SW480 (cell line): ENCODE results near the gene CD248.

ENCODE experiments used
- DNase-seq: peaks from one replicate; pipeline ENCODE4 v3.0.0-alpha.2; 2016; ENCODE audit warnings: low spot score

Gene CD248

DNA sequence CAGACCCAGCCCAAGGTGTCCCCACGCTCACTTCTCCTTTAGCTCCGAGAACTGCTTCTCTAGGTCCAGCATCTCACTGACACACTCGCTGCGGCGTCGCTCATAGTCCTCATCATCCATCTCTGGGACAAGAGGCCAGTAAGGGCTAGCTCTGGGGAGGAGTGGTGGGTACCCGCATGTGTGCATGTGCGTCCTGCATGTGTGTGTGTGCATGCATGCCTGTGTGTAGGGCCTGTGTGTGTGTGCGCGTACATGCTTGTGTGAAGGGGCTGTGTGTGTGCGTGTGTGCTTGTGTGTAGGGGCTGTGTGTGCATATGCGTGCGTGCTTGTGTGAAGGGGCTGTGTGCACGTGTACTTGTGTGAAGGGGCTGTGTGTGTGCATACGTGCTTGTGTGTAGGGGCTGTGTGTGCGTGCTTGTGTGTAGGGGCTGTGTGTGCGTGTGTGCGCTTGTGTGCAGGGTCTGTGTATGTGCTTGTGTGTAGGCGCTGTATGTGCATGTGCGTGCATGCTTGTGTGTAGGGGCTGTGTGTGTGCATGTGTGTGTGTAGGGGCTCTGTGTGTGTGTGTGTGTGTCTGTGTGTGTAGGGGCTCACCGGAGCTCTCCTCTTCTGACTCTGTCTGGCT, 24.8 kb upstream of the CD248 start:
- no peak for DNase-seq

DNA sequence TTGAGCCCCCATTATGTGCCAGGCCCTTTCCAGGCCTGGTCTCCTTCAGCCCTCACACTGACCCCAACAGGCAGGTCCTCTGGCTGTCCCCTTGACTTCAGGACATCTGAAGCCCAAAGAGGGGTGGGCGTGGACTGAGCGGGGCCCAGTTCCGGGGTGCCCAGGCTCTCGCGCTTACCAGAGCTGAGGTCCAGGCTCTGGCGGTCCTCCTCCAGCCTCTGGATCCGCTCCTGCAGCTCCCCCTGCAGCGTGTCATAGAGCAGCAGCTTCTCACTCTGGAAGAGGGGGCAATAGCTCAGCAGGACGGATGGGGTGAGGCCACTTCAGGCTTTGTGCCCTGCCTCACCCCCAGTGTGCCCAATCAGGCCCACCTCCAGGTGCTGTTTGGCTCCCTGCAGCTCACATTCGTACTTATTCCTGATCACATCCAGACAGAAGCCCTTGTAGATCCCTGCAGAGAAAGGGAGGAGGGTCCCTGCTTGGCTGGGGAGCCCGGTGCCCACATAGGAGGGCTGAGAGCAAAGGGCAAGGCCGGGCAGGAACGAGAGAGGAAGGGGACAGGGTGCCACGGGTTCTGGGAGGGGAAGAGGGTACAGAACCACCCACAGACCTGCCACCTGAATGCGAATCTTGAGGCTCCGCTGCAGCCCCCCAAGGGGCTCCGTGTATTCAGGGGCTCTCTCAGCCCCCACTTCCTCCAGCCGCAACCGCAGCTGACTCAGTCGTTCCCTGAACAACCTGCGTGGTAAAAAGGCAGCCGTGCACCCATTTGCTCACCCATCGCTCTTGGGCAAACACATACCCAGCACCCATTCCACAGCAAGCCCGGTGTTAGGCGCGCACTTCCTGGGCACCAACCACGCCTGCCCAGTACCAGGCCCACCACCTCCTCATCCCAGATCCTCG, 24.0 kb upstream of the CD248 start:
- no peak for DNase-seq

DNA sequence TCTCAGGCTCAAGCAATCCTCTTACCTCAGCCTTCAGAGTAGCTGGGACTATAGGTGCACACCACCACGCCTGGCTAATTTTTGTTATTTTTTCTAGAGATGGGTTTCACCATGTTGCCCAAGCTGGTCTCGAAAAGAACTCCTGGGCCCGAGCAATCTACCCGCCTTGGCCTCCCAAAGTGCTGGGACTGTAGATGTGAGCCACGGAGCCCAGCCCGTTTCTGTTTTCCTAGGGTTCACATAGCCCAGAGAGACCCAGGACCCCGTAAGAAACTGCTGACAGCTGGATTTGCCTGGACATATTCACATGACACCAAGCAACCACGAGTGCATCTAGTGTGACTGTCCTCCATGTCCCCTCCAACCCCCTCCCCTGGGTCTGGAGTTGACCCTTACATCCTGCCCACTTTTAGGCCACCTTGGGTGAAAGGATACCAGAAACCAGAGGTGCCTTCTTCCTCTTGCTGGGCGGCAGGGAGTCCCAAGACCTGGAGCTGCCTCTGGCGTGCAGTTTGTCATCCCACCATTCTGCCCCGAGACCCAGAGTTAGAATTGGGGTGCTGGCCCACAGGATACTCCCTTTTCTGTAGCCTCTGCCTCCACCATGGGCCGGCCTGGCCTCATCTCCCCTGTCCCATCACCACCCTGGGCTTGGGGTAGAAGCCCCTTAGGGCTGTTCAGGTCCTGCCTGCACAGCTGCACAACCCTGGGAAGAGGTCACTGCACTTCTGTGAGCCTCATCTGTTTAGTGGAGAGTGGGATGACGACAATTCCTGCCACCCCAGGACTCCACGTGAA, 23.0 kb upstream of the CD248 start:
- no peak for DNase-seq

- no peak for DNase-seq
Observed at GRCh38 chr11:66339162-66339675, 22.4 kb upstream of the CD248 start.

GRCh38 chr11:66338276-66339161, 21.7 kb upstream of the CD248 start:
- no peak for DNase-seq

DNA sequence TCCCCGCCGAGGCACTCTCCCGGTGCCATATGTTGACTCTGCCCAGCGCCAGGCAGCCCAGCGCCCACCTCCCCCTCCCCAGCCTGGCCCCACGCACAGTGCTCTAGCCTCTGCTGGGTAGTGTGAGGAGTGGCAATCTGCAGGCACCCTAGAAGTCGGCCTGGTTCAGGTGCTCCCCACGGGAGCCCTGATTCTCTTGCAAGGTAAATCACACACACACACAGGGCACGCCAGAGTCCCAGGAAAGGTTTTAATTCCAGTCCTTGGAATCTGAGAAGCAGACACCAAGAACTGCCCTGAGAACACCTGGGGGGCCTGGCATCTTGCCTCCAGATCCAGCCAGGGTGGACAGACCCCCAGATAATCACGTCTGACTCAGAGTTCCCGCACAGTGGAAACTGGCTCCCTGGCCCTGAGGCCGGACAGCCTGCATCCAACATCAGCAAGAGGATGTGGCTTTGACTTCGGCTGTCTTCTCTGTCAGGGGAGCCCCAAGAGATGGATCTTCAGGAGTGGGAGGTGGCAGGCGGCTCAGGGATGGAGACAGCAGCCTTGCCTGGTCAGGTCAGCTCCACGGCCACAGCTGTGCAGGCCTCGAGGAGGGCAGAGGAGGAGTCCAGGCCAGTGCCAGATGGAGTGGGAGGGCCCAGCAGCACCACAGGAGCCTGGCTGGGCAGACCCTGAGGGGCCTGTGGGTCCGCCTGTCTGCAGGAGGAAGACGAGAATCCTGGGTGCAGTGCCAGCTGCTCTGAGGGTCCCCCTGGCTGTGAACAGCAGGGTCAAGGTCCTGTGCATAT, 20.5 kb upstream of the CD248 start:
- DNase-seq = no peak

DNA sequence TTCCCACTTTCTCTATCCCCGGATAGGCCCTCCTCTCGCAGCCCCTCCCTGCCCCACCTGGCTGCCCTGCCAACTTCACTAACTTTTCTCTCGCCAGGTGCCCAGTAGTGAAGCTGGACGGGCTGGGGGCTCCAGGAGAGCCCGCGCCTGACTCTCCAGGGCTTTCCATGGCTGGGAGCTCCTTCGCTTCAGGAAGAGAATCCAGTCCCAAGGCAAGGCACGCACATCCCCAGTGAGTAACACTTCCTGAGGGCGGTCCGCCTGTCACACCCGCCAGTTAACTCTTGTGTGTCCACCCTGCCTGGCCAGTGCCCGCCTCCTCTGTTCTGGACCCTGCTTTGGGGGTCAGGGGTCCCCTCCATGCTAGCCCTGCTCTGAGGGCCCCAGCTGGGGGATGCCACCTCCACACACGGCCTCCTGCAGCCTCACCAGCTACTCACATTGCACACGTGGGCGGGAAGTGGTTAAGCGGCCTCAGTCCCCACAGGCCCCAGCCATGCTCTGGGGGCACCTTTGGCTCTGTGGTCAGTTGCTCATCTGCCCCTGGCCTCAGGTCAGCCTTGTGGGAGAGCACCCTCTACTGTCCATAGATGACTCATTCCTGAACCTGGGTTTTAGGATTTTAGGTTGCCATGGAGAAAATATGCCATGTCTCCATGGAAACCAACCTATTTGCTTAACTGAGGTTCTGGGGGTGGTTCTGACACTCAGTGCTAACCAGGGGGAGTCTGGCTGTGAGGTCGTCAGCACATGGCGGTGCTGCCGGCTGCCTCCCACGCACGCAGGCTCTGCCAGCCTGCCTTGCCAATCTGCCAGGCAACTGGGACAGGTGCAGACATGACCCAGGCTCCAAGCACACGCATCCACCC, 19.6 kb upstream of the CD248 start, which contains the start of gene RIN1:
Gene RIN1, minus strand, starts transcription at position 201 of the 869 bp plus-strand sequence. Its CDS starts 32 bp downstream, at position 169.
- peak; percentile 90 for DNase-seq

DNA sequence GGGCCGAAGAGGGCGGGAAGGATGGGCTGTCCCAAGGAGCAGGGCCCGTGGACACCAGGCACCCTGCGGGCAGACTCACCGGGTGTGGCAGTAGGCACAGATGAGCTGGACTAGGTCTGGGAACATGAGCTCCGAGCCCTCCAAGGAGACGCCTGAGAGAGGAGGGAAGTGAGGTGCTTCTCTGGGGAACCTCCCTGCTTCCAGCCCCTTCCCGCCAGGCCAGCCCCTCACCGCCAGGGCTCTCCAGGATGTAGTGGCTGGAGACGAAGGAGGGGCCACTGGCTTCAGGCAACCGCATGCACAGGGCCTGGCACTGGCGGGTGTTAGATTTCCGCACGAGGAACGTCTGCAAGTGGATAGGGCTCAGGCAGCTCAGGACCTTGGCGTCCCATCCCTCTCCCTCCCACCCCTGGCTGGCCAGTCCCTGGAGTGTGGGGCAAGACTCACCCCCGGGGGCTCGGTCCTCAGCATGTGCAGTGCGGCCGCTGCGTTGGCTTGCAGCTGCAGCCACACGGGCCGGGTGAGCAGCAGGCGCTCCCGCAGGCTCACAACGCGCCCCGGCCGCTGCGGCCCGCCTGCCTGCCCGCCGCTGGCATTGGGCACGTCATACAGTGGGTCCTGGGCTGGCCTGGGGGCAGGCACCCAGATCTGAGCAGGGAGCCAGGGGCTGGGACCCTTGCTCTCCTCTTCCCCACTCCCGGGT, 18.8 kb upstream of the CD248 start:
- peak; percentile 36 for DNase-seq

GRCh38 chr11:66334605-66335442, 18.0 kb upstream of the CD248 start:
- DNase-seq = no peak

GRCh38 chr11:66333896-66334604, 17.2 kb upstream of the CD248 start:
- DNase-seq = no peak

GRCh38 chr11:66333220-66333877, 16.5 kb upstream of the CD248 start:
- no peak for DNase-seq

DNA sequence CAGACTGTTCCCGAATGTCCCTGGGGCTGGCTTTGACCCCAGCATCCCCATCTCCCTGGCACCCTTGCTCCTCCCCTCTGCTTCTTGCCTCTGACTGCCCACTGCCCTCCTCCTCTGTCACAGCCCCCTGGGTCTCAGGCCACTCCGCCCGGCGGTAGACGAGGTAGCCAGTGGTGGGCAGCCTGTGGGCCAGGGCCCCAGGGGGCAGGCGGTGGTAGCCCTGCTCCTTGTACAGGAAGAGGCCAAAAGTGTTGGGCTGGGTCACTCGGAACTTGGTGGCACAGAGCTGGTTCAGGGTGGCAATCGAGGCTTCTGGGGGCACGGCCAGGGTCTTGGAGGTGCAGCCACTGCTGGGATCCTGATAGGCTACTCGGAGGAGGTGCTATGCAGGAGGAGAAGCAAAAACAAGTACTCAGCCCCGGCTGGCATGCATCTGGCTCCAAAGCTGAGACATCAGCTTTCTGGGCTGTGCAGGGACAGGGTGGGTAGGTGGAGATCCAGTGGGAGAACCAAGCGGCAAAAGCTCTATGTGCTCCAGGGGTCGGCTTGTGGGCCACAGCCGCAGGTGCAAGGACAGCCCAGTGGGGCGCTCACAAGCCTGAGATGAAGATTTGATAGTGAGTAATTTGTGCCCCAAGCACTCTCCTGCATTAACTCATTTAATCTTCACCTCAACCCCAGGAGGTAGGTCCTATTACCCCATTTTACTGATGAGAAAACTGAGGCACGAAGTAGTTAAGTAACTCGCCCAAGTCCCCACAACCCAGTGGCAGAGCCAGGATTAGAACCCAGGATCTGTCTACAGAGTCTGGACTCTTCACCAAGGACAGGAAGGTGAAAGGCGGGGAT, 15.8 kb upstream of the CD248 start:
- no peak for DNase-seq

GRCh38 chr11:66331542-66332370, 14.9 kb upstream of the CD248 start:
- no peak for DNase-seq

- DNase-seq = no peak
Observed at GRCh38 chr11:66330931-66331330, 14.1 kb upstream of the CD248 start.

DNA sequence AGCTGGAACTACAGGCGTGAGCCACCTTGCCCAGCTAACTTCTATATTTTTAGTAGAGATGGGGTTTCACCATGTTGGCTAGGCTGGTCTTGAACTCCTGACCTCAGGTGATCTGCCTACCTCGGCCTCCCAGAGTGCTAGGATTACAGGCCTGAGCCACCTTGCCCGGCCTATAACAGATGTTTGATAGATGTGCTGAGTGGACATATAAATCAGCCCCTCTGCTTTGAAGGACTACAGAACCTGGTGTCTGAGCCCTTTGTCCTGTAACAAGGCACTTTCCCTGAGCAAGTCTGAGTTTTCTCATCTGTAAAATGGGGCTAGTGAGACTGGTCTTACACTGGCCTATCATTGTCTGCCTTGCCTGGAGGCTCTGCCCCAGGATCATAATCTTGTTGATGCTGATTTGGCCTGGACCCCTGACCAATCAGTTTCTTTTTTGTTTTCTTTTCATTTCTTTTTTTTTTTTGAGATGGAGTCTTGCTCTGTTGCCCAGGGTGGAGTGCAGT, 12.4 kb upstream of the CD248 start:
- no peak for DNase-seq
